ENCODE results near the gene ARMC12. TPM values are rescaled to one million over a fixed set of nuclear protein-coding genes. Genes with fewer than 3 reads are reported as not detected.
A peak's percentile ranks its signal among the peaks of the same experiment; 100 is the strongest.

ARMC12 gene, protein sequence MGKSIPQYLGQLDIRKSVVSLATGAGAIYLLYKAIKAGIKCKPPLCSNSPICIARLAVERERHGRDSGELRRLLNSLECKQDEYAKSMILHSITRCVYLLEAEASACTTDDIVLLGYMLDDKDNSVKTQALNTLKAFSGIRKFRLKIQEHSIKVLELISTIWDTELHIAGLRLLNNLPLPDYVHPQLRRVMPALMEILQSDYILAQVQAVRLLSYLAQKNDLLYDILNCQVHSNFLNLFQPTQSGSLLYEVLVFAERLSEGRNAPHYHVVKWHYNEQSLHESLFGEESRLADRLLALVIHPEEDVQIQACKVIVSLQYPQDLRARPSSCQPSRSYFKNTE
- 0.34 to 1.7 TPM (median 0.54 TPM) in 3 replicates for polyA plus RNA-seq
- polyA plus RNA-seq (2011; ENCODE audit: low read depth), result not detected
- 0.43 TPM in 2 replicates for polyA plus RNA-seq (2011; cell fraction: cytosol; rRNA removed)
- polyA plus RNA-seq (2011; cell fraction: nucleus; rRNA removed), result 5.5 and 6.0 TPM in 2 replicates
- 0.34 and 0.56 TPM in 2 replicates for polyA plus RNA-seq (2012; ENCODE audit: low replicate concordance)
- polyA minus RNA-seq, result 0.49 to 1.3 TPM (median 0.69 TPM) in 3 replicates
- polyA minus RNA-seq (2011; cell fraction: cytosol; rRNA and poly(A)+ RNA removed), result not detected
- not detected in 2 replicates for polyA minus RNA-seq (2011; cell fraction: nucleus; rRNA and poly(A)+ RNA removed)

DNA sequence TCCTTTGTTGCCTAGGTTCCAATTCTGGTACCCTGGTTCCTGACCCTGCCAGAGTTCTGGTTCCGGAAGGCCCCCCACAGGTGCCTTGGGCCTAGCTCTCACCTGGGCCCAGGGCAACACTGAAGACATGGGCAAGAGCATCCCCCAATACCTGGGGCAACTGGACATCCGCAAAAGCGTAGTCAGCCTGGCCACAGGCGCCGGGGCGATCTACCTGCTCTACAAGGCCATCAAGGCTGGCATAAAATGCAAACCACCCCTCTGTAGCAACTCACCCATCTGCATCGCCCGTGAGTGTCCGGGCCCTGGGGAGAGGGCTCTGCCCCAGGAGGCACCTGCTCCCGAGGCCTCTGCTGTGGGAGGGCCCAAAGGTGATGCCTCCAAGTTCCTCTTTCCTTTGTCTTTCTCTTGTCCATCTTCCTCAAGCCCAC lies at the start of gene ARMC12:
ARMC12 (plus strand) TSS at position 51 of the 431 bp plus-strand sequence; CDS start at position 128, 77 bp downstream.
- Histone ChIP-seq H3K4me2 (ENCODE audit: control insufficient read depth, extremely low read depth, insufficient read depth, low read depth, low read length) (no peak within 1 kb of the TSS), H3K27me3 (ENCODE audit: control insufficient read depth, extremely low read depth, insufficient read depth, low read length) (no peaks in the 10 kb centered on the region), H3K9ac (ENCODE audit: control insufficient read depth, extremely low read depth, insufficient read depth, low read length) (no peak within 1 kb of the TSS), H3K27ac (ENCODE audit: control insufficient read depth, insufficient read depth, low read length) (no peak within 1 kb of the TSS), H3K36me3 (ENCODE audit: control insufficient read depth in 2 of 2, extremely low read depth in 1 of 2, insufficient read depth in 2 of 2, low read length in 2 of 2) (no peaks in the 10 kb centered on the region), H3K9me3 (ENCODE audit: control insufficient read depth, low read depth, low read length) (no peaks in the 10 kb centered on the region), H3K9me1 (ENCODE audit: control insufficient read depth, extremely low read depth, insufficient read depth, low read length) (no peaks in the 10 kb centered on the region), H2AFZ (ENCODE audit: control insufficient read depth, low read length) (no peak within 1 kb of the TSS), H4K20me1 (ENCODE audit: control insufficient read depth, extremely low read depth, insufficient read depth, low read length) (no peaks in the 10 kb centered on the region), H3K79me2 (ENCODE audit: control insufficient read depth, insufficient read depth, low read length) (no peaks in the 10 kb centered on the region), H3K4me3 (ENCODE audit: control insufficient read depth in 2 of 3, extremely low read depth in 1 of 3, insufficient read depth in 2 of 3, low read depth in 1 of 3, low read length in 3 of 3) (no peak within 1 kb of the TSS), H3K4me1 (ENCODE audit: control insufficient read depth, extremely low read depth, insufficient read depth, low read length) (peaks cover 23% of the 10 kb centered on the region)
- TF ChIP-seq EZH2 (IDR thresholded peaks at IDR 0.05; ENCODE audit: low read length), result no peak
- TF ChIP-seq, protein P1, sequence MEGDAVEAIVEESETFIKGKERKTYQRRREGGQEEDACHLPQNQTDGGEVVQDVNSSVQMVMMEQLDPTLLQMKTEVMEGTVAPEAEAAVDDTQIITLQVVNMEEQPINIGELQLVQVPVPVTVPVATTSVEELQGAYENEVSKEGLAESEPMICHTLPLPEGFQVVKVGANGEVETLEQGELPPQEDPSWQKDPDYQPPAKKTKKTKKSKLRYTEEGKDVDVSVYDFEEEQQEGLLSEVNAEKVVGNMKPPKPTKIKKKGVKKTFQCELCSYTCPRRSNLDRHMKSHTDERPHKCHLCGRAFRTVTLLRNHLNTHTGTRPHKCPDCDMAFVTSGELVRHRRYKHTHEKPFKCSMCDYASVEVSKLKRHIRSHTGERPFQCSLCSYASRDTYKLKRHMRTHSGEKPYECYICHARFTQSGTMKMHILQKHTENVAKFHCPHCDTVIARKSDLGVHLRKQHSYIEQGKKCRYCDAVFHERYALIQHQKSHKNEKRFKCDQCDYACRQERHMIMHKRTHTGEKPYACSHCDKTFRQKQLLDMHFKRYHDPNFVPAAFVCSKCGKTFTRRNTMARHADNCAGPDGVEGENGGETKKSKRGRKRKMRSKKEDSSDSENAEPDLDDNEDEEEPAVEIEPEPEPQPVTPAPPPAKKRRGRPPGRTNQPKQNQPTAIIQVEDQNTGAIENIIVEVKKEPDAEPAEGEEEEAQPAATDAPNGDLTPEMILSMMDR (optimal IDR thresholded peaks at IDR 0.05 in 1 of 3, IDR thresholded peaks at IDR 0.05 in 1 of 3, conservative IDR thresholded peaks at IDR 0.05 in 1 of 3; ENCODE audit: extremely low read depth in 1 of 3, insufficient read depth in 2 of 3, low read length in 3 of 3), result no peak
- DNase-seq (ENCODE audit: low read depth, low spot score) (no peak), FAIRE-seq (no peak)
- dilution Hi-C loops (cut with MboI; ENCODE audit: extremely low pct_ligation_motif_present, low sequenced_read_pairs), result loop anchor here (25.0 kb wide), 1 partner anchor 175 kb away; no protein-coding TSS in a partner anchor

DNA sequence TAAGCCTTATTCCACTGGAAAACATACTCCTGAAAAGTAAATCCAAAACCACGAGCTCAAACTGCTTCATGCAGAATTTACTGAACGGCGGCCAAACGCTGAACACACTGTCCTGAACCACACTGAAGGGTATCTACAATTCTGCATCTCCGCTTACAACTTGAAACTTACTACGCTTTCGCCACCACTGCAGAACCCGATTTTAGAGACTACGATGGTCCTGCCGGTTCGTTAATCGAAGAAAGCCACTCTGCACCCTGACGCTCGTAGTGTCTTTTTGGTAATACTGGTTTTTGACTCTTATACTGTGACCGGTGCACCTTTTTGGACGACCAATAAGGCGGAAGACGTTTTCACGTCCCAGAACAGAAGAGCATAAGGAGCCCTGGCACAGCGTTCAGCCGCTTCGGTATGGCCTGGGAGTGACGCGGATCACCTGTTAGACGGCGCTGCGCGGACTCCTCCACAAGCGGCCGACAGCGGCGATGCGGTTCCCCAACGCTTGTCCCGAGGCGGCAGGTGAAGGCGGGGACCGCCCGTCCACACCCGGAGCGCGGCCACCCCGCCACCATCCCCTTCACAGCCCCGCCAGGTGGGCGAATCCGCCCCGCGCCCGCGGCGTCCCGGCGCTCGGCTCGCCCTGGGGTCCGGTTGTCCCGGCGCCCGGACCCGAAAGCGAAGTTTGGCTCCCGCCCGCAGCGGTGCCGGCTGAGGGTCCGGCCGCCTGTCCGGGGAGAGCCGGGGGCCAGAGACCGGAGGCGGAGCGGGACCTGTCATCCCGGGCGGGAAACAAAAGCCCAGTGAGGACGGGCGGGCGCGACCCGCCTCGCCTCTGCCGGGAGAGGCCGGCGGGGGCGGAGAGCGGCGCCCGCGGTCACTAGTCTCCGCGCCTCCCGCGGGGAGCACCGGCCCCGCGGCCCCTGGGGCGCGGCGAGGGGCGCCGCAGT lies 48.9 kb upstream of the ARMC12 start:
- peak overlapping the region; percentile 73 for H3K9ac ChIP-seq (ENCODE audit: control insufficient read depth, extremely low read depth, insufficient read depth, low read length)
- H2AFZ ChIP-seq (ENCODE audit: control insufficient read depth, low read length), result peak overlapping the region; percentile 38
- peaks cover 55% of the 10 kb centered on the region for H3K79me2 ChIP-seq (ENCODE audit: control insufficient read depth, insufficient read depth, low read length)
- H3K27me3 ChIP-seq (ENCODE audit: control insufficient read depth, extremely low read depth, insufficient read depth, low read length), result no peaks in the 10 kb centered on the region
- no peaks in the 10 kb centered on the region for H3K36me3 ChIP-seq (ENCODE audit: control insufficient read depth in 2 of 2, extremely low read depth in 1 of 2, insufficient read depth in 2 of 2, low read length in 2 of 2)
- peak overlapping the region; percentile 61 to 89 (median 87) for H3K4me3 ChIP-seq (ENCODE audit: control insufficient read depth in 2 of 3, extremely low read depth in 1 of 3, insufficient read depth in 2 of 3, low read depth in 1 of 3, low read length in 3 of 3)
- H3K27ac ChIP-seq (ENCODE audit: control insufficient read depth, insufficient read depth, low read length), result peak overlapping the region; percentile 82
- H3K4me1 ChIP-seq (ENCODE audit: control insufficient read depth, extremely low read depth, insufficient read depth, low read length), result peaks cover 7% of the 10 kb centered on the region
- DNase-seq (ENCODE audit: low read depth, low spot score), result no peak
- no peaks in the 10 kb centered on the region for H3K9me3 ChIP-seq (ENCODE audit: control insufficient read depth, low read depth, low read length)
- no peak for FAIRE-seq
- H3K4me2 ChIP-seq (ENCODE audit: control insufficient read depth, extremely low read depth, insufficient read depth, low read depth, low read length), result peak overlapping the region; percentile 80
- TF ChIP-seq EZH2 (IDR thresholded peaks at IDR 0.05; ENCODE audit: low read length), result no peak
- TF ChIP-seq, protein P1 (optimal IDR thresholded peaks at IDR 0.05 in 1 of 3, IDR thresholded peaks at IDR 0.05 in 1 of 3, conservative IDR thresholded peaks at IDR 0.05 in 1 of 3; ENCODE audit: extremely low read depth in 1 of 3, insufficient read depth in 2 of 3, low read length in 3 of 3), result no peak
- dilution Hi-C loops (cut with MboI; ENCODE audit: extremely low pct_ligation_motif_present, low sequenced_read_pairs), result no loop called here
- no peaks in the 10 kb centered on the region for H4K20me1 ChIP-seq (ENCODE audit: control insufficient read depth, extremely low read depth, insufficient read depth, low read length)
- H3K9me1 ChIP-seq (ENCODE audit: control insufficient read depth, extremely low read depth, insufficient read depth, low read length), result no peaks in the 10 kb centered on the region
